GM18858 (cell line): Measurements from ENCODE around the gene MEGF11.

ENCODE experiments used
- ATAC-seq: cut with Tn5 transposase; IDR thresholded peaks from one replicate; pipeline ENCODE4 v1.9.1; 2021; ENCODE audit not compliant: unreplicated experiment

MEGF11 gene

DNA sequence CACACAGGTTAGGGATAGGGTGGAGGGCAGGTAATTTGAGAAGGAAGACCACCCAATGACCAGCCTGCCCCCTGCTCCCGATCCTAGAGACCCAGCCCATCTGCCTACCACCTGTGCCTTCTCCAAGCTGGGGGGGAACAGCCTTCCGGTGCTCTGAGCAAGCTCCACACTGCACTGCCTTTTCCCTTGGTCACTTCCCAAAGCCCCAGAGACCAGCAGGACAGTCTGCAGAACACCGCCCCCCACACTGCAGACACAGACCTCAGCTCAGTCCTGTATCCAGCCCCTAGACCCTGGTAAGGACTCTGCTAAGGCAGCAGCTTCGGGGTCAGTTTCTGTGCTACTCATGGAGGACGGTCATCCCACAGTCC lies 156.9 kb downstream of the MEGF11 start:
- ATAC-seq: no peak

DNA sequence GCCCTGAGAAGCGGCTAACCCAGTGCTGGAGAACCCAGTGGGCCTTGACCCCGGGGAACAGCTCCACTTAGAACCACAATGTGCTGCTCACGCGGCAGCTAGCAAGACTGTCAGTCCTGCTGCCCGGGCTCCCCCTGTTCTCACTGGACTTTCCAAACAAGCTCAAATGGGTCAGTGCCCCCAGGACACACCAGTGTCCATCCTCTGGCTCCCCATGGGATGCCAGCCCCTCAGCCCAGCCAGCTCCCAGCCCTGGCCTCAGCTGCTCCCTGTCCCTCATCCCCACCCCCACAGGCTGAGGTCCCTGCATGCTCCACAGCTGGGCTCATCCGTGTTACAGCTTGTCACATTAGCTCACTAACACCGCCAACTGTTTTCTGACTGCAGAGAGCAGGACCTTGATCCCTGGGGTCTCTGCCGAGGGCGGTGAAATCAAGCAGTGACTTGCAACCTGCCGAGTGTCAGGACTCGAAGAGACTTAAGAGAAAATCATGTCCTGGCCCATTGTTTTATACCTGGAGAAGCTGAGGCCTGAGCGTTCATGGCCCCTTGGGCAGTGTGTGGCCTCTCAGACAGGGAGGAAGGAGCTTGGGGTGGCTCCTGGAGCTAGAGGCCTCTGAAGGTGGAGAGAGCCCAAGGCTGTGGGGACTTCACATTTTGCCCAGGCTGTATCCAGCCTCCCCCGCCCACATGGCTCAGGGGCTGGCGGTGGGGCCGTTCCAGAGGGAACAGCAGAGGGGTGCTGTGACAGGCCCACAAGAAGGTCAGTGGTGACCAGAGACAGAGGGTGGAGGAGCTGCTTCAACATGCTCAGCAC lies 157.5 kb downstream of the MEGF11 start:
- ATAC-seq: no peak

DNA sequence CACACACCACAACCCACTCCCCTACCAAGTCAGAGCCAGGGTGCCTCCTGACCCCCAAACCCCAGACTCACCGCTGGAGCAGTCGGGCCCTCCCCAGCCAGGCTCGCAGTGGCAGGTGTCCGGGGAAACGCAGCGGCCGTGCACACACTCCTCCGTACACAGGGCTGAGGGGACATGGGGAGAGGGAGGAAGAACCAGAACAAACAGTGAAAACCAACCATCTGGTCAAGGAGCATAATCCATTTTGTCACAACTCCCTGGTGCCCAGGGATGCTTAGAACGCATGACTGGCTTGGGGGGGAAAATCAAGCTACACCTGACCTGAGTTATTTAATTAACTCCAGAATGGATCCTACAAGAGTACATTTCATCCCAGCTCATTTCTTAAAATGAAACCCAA lies 159.2 kb downstream of the MEGF11 start:
- ATAC-seq: no peak

DNA sequence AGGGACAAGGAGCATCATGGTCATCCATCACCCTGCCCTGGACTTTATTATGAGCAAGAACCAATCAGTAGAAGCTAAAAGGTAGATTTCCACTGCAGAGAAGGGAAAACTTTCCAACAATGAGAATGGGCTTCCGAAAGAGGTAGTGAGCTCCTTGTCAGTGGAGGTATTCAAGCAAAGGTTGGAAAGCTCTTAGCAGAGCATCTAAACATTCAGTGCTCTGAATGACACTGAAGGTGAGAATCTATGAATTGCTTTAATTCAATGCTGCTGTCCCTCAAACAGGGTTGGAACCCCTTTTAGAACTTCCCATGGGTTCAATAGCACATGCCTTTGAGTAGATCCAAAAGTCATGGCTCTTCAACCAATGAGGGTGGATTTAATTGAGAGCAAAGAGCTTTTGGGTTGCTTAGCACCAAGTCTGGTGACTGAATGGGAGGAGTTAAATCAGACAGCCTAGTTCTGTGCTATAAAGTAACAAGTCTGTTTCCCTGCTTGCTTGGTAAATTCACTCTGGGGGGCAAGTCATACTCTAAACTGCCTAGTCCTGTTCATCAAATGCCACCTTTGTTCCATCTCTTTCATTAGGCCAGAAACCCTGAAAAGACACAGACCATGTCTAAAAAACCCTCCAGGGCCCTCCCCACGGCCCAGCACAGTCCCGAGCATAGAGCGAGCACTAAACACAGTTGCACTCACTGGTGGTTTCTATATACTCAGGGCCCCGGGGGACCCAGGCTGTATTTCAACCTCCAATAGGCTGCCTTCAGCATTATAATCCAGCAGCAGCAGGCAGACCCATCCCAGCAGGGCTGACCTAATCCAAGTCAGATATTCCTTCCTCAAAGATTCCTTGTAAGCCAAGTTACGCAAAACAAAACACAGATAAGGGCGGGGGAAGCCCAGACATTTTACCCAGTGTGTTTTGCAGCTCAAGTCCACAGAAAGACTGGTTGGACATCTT lies 161.2 kb downstream of the MEGF11 start:
- ATAC-seq: no peak

DNA sequence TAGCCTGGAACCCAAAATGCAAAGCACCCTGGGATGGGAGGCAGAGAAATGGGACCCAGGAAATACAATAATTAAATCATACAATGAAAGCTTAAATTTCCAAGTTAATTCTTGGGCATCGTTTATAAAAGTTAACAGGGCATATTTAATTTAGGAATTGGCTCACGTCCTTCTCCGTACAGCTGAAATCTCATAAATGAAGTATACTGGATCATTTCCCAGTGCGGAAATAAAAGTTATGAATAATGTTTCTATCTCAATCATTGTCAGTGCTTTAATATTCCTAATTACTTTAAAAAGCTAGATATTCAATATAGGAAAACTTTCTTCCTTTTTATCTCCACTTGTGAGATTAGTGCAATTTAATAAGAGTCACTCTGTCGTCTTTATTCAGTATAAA lies 164.0 kb downstream of the MEGF11 start:
- no peak for ATAC-seq

DNA sequence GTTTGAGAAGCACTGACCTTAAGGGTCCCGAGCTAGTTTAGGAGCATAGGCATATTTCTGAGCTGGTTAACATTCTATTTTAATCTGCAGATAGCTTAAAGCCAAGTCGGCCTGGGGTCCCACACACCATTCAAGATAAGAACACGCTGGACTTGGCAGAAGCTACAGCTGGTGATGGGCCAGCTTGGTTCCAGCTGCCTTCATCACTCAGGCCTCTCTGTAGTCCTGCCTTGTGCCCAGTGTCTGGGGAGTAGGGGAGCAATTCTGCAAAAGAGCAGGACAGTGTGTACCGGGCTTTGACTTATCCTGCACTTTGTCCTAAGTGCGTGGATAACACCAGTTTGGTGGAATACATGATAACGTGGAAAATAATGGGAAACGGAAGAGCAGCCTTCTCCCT lies 164.5 kb downstream of the MEGF11 start:
- ATAC-seq: no peak

DNA sequence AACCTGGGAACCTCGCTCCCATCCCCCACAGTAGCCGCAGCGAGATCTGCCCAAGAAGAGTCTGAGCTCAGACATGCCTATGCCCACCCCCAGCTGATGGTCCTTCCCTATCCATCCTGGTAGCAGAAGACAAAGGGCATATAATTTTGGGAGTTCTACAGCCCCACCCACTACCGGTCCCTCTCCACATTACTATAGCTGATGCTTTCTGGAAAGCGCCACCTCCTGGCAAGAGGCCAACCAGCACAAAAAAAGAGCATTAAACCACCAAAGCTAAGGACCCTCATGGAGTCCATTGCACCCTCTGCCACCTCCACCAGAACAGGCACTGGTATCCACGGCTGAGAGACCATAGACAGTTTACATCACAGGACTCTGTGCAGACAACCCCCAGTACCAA lies 168.4 kb downstream of the MEGF11 start:
- ATAC-seq: no peak

DNA sequence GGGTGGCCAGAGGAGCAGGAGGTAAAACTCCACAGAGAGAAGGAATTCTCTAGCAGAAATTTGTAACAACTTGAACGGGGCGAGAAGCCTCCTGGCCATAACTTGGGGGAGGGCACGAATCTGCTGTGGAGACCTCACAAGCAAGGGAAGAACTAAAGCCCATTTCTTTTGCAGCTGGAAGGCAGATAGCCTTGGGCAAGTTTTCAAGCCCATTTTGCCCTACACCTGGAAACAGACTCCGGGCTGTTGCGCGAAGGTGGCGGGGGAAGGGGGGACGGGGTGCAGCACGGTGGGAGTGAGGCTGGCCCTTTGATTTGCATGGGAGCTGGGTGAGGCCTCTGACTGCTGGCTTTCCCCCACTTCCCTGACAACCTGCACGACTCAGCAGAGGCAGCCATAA lies 168.8 kb downstream of the MEGF11 start:
- ATAC-seq: no peak

DNA sequence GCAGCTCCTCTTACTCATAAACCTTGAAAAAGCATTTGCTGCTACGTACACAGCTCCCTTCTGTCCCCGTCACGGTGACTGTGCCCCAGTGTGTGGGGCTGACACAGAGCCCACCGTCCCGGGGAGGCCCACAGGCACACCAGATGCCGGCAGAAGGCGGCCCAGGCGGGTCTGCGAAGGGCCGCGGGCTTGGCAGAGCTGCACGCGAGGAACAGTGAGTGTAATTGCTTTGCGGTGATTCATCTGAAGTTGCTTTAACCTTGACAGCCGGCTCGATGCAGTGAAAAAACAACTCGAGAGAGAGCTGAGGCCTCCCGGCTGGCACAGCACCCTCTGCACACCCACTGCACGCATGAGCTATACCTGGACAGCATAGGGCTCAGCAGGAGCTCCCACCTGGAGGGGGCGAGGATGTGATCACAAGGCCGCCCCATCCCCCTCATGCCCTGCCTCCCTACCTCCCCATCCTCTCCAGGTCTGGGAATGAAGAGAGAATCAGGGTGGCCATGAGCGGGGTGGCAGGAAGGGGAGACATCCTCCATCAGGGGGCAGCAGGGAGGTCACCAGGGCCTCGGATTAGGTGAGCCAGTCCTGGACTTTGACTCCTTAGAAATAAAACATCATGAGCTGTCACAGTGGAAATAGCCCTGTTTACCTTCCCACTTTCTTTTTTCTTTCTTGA lies 172.7 kb downstream of the MEGF11 start:
- no peak for ATAC-seq

DNA sequence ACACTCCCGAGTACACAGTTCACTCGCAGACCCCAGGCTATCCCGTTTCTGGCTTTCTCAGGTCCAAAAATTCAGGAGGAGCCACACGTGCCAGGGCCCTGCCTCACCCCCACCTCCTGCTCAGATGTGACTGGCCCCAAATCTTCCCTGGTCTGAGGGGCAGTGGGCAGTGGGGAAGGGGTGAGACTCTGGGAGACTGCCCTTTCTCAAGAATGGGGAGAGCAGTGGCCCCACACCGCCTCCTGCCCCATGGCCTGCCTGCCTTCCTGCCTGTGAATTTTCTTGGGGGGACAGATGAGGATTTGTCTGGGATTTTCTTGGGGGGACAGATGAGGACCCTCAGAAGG lies 174.6 kb downstream of the MEGF11 start:
- no peak for ATAC-seq

DNA sequence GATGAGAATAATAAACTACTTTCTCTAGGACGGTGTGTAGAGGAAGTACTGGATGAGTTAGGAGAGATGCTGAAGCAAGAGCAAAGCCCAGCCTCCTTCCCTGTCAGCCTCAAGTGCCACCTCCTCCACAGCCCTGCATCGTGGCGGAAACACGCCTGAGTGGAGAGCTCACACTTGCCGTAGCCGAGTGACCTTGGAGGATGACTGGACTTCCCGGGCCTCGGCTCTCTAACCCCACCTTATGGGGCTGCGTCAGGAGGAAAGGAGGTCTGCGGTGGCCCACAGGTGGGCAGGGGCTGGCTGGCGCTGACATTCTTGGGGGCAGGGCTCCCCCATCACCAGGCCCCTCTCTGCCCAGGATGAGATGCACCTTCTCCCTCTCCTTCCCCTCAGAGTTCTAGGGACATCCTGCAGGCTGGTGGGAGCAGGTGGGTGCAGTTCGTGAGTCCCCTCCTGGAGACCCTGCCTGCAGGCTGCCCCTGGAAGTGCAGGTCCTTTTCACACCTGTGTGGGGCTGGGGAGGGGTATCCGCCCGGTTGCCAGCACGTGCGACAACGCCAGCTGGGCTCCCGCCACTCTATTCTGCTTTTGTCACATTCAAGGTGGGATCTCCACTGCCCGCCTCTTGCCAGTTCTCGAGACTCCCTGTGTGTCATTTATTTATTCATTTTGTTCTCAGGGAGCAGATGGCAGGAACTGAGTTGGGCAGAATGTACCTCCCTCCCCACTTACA lies 175.2 kb downstream of the MEGF11 start:
- no peak for ATAC-seq

DNA sequence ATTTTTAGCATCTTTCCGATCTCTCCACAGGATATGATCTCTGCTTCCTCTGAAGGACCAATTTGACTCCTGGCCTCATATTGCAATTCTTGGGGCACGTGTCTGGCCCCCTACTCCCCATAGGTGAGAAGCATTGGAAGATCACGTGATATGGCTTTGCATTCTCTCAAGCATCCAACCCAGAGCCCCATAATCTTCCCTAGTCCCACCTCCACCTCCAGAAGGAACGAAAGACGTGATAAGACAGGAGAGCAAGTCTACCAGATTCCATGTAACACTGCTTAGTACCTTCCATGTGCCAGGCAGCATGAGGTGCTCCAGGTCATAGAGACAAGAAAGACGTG lies 176.3 kb downstream of the MEGF11 start:
- no peak for ATAC-seq

DNA sequence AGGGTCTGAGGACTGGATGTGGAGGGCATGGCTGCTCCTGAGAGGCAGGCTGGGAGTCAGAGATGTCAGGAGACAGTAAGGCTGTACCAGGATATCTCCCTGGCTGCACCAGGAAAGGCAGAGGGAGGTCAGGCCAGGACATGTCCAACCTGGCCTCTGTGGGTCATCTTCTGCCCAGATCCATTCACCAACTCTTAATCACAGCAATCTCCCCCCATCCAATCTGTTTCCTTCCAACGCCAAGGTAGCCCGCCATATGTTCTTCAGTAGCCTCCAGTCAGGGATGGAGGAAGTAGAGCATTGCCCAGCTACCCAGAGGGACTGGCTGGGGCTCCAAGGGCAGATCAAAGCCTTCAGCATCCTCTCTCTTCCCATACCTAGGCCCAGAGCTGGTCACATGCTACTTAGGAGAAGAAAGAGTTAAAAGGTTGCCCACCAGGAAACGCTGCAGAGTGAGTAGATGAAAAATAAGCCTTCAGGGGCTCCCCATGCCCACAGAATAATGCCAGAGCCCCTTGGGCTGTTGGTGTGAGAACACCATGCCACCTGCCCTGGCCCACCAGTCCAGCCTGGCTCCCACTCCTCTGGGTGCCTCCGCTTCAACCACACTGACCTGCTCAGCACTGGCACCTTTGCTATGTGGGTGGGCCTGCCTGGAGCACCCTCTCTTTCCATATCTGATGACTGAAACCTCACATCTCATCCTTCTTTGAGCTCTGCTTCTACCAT lies 176.8 kb downstream of the MEGF11 start:
- ATAC-seq: no peak

DNA sequence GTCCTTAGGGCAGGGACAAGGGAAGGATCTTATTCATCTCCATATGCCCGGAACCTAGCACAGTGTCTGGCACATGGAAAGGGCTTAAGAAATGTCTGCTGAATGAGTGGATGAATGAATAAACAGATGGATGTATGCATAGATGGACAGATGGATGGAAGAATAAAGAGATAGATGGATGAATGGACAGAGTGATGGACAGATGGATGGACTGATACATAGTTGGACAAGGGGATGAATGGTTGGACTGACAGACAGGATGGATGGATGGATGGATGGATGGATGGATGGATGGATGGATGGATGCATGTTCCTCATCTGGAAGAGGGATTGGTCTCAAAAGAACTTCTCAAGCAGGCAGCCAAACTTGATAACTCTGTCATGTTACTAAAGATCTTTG lies 177.6 kb downstream of the MEGF11 start:
- no peak for ATAC-seq

DNA sequence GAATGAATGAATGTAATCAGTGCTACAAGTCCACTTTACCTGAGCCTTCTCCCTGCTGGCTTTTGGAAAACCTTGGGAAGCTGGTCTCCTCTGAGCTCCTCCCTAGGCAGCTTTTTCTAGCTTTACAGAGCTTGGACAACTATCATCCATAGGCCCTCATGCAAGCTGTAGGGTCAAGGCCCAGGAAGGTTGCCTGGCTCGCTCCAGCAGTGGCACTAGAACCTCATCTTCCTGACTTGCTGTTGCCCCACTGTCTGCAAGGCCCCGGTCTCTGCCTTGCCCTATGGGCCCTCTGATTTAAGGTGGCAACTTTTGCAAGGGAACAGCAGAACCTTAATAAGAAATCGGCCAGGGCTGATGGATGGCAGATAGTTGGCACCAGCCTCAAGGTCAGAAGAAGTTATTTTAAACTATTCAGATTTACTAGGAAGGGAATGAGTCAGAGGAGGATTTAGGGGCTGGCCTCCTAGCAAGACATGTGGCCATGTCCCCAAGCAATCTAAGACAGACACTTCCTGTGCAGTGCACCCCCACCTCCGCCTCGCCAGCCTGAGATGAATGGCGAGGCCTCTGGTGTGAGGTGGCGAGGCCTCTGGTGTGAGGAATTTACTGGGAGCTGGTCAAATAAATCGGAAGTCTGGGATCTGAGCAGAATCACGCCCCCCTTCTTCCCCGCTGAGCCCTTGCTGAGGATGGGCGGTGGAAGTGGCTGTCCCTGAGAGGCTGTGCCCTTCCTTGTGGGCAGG lies 180.8 kb downstream of the MEGF11 start:
- no peak for ATAC-seq

DNA sequence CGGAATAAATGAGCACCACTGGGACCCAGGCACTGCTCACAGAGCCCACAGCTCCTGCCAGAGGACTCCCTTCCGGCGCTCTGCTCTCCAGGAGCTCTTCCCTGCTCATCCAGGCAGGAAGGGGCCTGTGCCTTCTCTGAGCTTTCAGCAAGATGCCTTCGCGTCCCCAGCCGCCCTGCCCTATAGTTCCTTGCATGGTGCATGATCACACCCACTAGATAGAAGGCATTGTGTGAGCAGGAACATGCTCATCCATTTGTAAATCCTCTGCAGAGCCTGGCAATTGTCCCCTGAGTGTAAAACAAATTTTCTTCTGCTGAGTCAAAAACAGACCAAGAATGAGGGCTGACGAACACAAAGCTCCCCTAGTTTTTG lies 181.6 kb downstream of the MEGF11 start:
- ATAC-seq: no peak

DNA sequence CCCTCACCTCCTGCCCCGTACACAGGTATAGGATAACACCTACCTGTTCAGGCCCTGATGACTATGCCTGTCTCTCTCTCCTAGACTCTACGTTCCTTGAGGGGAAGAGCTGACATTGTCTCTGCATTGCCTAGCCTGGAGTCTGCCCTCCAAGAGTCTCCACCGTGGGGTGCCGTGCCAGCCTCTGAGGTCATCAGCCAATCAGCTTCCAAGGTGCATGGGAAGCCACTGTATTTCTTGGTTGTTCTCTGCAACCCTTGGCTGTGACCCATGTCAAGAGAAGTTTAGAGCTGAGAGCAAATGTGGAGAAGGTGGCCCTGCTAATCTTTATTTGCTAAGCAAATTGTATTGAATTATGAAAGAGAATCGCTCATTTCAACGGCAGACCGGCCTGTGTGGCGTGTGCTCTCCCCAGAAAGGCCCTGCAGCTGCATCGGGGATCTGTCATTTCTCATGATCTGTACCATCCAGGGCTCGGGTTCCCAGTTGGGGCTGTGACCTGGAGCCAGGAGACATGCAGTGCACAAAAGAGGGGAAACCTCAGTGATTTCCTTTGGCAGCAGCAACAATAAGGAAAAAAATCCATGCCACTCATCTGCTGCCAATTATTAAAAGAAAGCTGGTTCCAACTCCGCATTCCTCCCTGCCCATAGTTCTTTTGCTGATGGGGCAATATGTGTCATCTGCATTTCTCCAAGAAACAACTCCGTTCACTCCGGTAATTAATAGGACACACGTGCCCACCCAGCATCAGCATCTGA lies 182.2 kb downstream of the MEGF11 start:
- ATAC-seq: no peak

DNA sequence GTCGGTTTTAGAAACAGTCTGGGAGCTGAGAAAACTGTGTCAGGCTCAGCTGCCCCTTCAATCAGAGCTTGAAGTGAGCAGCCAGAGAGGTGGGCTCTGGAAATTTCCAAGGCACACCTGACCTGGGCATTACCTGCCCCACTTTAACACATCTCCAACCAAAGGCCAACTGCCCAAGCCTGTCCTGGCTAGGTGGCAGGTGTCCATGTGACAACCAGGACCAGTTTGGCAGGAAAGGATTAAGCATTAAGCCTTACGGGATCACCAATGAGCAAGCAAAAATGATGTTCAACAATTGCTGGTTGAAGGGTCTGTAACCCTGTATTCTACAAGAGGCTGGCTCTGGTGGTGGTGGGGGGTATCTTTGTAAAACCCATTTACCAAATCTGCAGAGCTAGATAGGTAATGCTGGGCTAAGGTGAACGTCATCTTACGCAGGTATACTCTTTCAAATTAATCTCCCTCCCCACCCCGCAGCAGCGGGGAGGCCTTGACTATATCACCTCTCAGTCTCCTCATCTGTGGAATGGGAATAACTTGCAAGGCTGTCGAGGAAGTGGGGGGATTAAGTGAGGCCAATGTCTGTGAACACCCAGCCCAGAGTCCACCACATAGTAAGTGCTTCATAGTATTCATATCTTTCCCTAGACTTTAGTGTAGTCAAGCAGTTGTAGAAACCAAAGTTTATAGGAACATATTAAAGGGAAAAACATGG lies 183.2 kb downstream of the MEGF11 start:
- ATAC-seq: no peak
